NCI-H128 (cell line): ENCODE data around the gene TNPO2.
"Not testable (repeated sequence)": the region's sequence is repeated elsewhere in the genome, so short reads cannot be mapped to it uniquely, and the experiment has no call there.

Experiments used
- DNase-seq: peaks from one replicate; lab custom pipeline; 2025; ENCODE audit not compliant: unreplicated experiment; lab: John Stamatoyannopoulos, UW

TNPO2 gene

GRCh38 chr19:12737835-12738351 is 14.2 kb upstream of the TNPO2 start:
- DNase-seq, result no peak

GRCh38 chr19:12736995-12737834 is 13.5 kb upstream of the TNPO2 start, which contains the start of gene GET3:
Gene GET3 (plus strand): TSS chr19:12737497. CDS start chr19:12737506, 9 bp downstream.
- peak; percentile 93 for DNase-seq

DNA sequence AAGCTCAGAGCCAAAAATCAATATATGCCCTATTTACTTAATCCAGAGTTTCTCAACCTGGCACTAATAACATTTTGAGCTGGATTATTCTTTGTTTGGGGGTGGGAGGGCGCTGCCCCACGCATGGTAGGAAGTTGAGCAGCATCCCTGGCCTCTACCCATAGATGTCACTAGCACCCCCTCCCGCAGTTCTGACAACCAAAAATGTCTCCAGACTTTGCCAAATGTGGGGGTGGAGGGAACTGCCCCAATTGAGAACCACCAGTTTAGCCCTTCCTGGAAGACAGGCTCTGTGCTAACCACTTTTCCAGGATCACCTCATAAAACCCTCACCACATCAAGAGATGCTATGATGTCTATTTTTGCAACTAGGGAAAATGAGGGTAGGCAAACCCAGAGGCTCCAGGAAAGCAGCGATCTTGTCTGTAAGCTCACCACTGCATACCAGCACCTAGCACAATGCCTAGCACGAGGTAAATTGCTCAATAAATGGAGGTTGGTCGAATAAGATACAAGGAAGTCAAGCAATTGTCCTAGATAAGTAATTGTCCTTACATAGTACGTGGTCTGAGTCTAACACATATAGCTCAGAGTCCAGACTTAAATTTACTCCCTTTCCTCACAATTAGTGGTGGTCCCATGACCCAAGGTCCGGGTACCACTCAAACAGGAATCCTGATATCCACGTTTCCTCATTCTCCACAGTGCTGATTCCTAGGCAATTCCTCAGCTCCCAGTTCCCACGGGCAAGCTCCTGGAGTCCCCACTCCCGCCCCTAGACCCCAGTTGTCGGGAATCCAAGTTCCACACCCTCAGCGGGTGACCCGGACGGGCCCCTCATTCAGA is 9.9 kb upstream of the TNPO2 start:
- no peak for DNase-seq

DNA sequence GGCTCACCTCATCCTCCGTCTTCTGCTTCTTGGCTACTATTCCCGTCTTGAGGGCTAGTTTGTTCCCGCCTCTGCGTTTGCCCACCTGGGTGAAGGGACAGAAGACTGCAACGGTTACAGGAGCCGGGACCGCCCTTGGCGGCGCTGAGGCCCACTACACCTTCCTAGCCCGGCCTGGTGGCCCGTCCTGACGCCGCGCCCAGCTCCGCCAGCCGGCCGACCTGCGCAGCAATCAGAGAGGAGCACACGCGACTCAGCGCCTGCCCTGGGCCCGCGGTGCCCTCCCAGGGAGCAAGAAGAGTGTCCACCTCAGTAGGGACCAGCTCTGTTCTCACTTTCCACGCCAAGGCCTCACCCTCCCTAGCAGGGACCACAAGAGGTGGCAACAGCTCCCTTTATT is 7.6 kb upstream of the TNPO2 start:
- no peak for DNase-seq

DNA sequence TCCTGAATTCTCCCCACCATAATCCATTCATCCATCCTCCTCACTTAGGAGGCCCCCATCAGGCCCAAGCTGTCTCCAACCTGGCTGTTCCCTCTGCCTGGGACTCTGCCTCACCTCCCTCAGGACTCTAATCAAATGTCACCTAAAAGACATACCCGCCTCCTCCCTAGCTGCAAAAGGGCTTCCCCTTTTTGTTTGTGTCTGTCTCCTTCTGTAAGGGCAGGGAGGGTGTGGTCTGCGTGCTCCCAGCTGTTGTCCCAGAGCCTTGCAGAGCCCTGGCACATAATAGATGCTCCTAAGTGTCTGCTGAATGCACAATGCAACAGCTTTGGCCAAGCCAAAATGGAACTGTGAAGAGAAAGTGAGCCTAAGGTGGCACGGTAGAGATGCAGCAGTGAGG is 6.3 kb upstream of the TNPO2 start:
- DNase-seq, result no peak

DNA sequence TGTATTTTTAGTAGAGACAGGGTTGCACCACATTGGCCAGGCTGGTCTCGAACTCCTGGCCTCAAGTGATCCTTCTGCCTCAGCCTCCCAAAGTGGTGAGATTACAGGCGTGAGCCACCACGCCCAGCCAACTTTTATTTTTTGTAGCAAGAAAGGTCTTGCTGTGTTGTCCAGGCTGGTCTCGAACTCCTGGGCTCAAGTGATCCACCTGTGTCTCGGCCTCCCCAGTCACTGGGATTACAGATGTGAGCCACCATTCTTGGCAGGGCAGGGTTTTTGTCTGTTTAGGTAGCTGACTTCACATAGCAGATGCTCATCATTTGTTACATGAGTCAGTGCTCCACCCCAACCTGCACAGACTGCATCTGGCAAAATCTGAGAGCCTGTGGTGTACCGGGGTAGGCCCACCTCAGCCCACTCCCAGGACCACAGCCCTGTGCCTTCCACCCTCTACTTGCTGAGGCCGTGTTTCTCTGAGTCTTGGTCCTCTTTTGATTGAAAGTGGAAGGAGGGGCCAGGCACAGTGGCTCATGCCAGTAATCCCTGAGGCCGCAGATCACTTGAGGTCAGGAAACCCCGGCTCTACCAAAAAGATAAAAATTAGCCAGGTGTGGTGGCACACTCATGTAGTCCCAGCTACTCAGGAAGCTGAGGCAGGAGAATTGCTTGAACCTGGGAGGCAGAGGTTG is 4.2 kb upstream of the TNPO2 start:
- no peak for DNase-seq

DNA sequence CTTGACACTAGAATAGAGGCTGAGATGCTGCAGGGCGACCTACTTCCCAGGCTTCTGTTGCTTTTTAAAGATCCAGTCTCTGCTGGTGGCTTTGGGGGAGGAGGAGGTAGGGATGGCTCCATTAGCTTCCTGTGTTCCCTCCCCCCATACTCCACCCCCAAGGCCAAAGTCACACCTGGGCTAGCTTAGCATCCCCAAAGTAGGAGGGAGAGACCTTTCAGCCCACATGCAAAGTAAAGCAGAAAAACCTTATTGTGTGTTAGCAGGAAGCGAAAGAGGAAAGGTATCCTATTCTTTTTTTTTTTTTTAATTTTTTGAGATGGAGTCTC is 3.2 kb upstream of the TNPO2 start:
- DNase-seq, result no peak

DNA sequence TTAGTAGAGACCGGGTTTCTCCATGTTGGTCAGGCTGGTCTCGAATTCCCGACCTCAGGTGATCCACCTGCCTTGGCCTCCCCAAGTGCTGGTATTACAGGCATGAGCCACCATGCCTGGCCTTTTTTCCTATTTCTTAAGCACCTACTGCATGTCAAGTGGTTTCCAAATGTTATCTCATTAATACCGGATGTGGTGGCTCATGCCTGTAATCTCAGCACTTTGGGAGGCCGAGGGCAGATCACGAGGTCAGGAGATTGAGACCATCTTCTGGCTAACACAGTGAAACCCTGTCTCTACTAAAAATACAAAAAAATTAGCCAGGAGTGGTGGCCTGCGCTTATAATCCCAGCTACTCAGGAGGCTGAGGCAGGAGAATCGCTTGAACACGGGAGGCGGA is 1.9 kb upstream of the TNPO2 start:
- not testable (repeated sequence) for DNase-seq

GRCh38 chr19:12723381-12723640 is 421 bp downstream of the TNPO2 start:
- no peak for DNase-seq

GRCh38 chr19:12722566-12723380 is 959 bp downstream of the TNPO2 start:
- peak; percentile 98 for DNase-seq

- no peak for DNase-seq
These were observed 1.8 kb downstream of the TNPO2 start for GRCh38 chr19:12721656-12722565.

GRCh38 chr19:12720851-12721655 is 2.7 kb downstream of the TNPO2 start:
- DNase-seq, result no peak

- DNase-seq, result no peak
These were observed 3.4 kb downstream of the TNPO2 start for GRCh38 chr19:12720296-12720695.

DNA sequence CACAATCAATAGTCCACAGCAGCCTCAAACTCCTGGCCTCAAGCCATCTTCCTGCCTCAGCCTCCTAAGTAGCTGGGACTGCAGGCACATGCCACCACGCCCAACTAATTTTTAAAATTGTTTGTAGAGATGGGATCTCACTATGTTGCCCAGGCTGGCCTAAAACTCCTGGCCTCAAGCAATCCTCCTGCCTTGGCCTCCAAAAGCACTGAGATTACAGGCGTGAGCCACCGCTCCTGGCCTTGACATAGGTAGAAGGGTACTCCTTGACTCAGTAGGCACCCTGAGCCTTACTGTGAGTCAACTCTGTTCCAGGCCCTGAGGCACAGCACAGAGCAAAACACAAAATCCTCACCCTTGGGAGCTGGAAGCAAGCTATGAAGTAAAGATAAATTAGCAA is 7.8 kb downstream of the TNPO2 start:
- no peak for DNase-seq

DNA sequence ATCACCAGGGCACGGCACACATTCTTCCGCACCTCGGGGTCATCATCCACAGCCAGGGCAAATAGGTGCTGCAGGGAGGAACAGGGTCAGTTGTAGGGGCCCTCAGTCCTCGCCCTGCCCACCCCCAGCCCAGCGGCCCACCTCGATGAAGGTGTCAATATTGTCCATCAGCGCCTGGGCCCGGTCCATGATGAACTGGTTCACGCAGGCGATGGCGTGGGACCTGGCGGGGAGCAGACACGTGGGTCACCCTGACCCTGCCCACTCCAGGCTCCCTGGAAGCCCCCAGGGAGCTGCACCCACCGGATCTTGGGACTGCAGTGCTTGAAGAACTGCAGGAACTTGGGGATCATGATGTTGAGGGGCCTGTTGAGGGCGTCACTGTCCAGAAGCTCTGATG is 8.6 kb downstream of the TNPO2 start:
- DNase-seq, result no peak

- not testable (repeated sequence) for DNase-seq
These were observed 10.4 kb downstream of the TNPO2 start for GRCh38 chr19:12713304-12713703.

DNA sequence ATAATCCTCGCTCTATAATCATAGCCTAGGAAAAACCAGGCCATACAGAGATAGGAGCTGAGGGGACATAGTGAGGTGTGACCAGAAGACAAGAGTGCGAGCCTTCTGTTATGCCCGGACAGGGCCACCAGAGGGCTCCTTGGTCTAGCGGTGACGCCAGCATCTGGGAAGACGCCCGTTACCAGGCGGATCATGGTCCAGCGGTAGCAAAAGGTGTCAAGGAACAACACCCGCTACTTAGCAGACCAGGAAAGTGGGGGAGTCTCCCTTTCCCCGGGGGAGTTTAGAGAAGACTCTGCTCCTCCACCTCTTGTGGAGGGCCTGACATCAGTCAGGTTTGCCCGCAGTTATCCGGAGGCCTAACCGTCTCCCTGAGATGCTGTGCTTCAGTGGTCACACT is 11.7 kb downstream of the TNPO2 start:
- not testable (repeated sequence) for DNase-seq

GRCh38 chr19:12711187-12711586 is 12.5 kb downstream of the TNPO2 start:
- no peak for DNase-seq

DNA sequence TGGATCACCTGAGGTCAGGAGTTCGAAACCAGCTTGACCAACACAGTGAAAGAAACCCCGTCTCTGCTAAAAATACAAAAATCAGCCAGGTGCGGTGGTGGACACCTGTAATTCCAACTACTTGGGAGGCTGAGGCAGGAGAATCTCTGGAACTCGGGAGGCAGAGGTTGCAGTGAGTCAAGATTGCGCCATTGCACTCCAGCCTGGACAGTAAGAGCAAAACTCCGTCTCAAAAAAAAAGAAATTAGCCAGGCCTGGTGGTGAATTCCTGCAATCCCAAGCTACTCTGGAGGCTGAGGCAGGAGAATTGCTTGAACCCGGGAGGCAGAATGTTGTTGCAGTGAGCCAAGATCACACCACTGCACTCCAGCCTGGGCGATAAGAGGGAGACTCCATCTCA is 15.1 kb downstream of the TNPO2 start:
- DNase-seq, result no peak
